ENCODE results near the gene YY1. TPM values are rescaled to one million over a fixed set of nuclear protein-coding genes. Genes with fewer than 3 reads are reported as not detected.

Gene YY1
- total RNA-seq, 1 donor from 2014 or later: 72.0 TPM

DNA sequence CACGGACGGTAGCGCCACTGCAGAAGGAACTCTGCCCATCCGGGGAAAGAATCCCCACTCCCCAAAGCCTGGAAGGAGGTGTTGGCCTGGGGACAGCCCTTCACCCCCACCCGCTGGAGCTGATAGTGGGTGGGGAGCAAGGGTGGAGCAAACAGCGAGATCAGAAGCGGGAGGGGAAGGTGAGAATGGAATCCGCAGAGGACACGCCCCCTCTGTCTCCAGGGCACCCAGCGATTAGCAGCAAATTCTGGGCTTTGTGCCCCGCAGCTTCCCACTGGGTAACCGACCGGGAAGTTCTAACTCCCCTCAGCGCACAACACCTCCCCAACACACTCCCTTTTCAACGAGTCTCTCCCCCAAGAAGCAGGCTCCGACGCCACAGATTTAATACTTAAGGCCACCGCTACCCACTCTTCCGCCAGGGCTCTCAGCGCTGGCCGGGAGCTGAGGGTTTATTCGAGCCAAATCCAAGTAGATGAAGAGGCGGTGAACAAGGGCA is 65.9 kb downstream of the YY1 start:
- H3K4me1 Mint-ChIP-seq: peaks cover 49% of the 10 kb centered on the region
- DNase-seq (ENCODE audit: low read depth, low spot score): no peak
- no peaks in the 10 kb centered on the region for H3K9me3 Mint-ChIP-seq
- H3K27ac Mint-ChIP-seq (ENCODE audit: unreplicated experiment): no peak overlapping the region
- H3K4me3 Mint-ChIP-seq: peak overlapping the region; percentile 98
- peaks cover 2% of the 10 kb centered on the region for H3K36me3 Mint-ChIP-seq (ENCODE audit: low read depth)
- no peaks in the 10 kb centered on the region for H3K27me3 Mint-ChIP-seq (ENCODE audit: low read depth)
- TF ChIP-seq, protein P1, sequence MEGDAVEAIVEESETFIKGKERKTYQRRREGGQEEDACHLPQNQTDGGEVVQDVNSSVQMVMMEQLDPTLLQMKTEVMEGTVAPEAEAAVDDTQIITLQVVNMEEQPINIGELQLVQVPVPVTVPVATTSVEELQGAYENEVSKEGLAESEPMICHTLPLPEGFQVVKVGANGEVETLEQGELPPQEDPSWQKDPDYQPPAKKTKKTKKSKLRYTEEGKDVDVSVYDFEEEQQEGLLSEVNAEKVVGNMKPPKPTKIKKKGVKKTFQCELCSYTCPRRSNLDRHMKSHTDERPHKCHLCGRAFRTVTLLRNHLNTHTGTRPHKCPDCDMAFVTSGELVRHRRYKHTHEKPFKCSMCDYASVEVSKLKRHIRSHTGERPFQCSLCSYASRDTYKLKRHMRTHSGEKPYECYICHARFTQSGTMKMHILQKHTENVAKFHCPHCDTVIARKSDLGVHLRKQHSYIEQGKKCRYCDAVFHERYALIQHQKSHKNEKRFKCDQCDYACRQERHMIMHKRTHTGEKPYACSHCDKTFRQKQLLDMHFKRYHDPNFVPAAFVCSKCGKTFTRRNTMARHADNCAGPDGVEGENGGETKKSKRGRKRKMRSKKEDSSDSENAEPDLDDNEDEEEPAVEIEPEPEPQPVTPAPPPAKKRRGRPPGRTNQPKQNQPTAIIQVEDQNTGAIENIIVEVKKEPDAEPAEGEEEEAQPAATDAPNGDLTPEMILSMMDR (conservative IDR thresholded peaks at IDR 0.05): no peak

DNA sequence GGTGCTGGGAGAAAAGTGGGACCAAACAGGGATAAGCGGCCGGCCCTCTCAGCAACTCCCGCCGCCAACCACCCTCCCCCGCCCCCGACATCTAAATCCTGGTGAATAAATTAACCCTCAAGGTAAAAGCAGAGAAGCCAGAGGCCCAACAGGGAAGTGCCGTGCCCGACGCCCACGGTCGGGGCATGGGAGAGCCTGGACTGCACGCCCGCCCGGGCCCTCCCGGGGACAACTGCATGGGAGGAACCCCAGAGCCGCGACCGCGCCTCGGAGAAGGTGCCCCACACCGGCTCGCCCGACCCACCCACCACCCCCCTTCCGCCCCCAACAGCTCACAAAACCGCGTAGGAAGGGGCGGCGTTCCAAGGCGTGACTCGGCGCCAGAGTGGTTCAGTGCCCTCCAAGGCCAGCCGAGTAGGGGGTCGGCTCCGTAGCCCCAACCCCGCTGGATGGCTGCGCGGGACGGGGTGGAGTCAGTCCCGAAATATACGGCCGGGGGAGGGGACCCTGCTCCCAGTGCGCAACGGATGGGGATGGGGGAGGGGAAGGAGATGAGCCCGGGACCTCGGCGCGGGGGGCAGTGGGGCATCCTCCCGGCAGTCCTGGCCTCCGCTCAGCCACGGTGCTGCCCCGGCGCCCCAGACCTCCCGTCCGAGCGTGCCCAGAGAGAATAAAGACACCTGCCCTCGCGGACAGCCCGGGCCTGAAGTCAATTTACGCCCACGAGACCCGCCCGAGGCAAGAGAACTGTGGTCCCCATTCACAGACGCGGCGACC is 66.6 kb downstream of the YY1 start:
- peak; percentile 27 for DNase-seq (ENCODE audit: low read depth, low spot score)
- H3K4me1 Mint-ChIP-seq: peaks cover 49% of the 10 kb centered on the region
- H3K27ac Mint-ChIP-seq (ENCODE audit: unreplicated experiment): no peak overlapping the region
- TF ChIP-seq, protein P1 (conservative IDR thresholded peaks at IDR 0.05): no peak
- H3K36me3 Mint-ChIP-seq (ENCODE audit: low read depth): peaks cover 2% of the 10 kb centered on the region
- H3K9me3 Mint-ChIP-seq: no peaks in the 10 kb centered on the region
- no peaks in the 10 kb centered on the region for H3K27me3 Mint-ChIP-seq (ENCODE audit: low read depth)
- peak overlapping the region; percentile 98 for H3K4me3 Mint-ChIP-seq

DNA sequence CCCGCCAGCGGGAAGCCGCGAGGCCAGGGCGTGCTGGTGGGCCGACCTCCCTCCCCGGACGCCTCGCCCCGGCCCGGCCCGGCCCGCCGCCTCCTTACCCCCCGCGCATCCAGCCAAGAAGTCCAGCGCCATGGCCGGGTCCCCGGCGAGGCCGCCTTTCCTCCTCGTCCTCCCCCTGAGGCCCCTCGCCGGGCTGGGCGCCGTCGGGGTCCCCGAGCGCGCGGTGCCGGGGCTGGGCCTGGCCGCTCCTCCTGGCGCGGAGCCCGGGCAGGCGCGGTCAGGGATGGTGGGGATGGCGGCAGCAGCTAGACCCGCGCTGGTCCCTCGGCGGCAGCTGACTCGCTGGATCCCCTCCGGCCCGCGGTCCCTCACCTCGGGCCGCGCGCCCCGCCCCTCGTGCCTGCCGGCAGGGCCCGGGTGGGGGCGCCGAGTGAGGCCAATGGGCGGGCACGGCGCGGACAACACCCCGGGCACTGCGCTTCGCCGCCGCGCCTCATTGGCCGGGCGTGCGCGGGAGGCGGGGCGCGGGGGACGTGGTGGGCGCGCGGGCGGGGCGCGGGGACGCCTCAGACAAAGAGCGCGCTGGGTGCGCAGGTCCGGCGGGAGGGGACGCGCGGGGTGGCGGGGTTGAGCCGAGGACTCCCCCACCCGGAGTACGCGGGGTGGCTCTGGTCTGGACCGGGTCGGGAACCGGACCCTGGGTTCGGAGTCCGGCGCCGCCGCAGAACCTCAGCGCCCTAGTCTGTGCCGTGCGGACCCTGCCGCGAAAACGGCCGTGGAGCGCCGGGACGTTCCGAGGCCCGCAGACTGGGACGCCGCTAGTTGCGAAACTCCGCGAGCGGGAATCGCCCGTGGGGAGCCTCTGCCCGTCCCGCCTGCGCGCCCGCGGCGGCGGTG is 67.4 kb downstream of the YY1 start, which contains the start of gene SLC25A29:
Gene SLC25A29, minus strand, starts transcription at position 344 of the 897 bp plus-strand sequence. Its CDS starts 212 bp downstream, at position 132.
- TF ChIP-seq, protein P1 (conservative IDR thresholded peaks at IDR 0.05): no peak
- H3K4me3 Mint-ChIP-seq: peak within 1 kb of the TSS; percentile 98

DNA sequence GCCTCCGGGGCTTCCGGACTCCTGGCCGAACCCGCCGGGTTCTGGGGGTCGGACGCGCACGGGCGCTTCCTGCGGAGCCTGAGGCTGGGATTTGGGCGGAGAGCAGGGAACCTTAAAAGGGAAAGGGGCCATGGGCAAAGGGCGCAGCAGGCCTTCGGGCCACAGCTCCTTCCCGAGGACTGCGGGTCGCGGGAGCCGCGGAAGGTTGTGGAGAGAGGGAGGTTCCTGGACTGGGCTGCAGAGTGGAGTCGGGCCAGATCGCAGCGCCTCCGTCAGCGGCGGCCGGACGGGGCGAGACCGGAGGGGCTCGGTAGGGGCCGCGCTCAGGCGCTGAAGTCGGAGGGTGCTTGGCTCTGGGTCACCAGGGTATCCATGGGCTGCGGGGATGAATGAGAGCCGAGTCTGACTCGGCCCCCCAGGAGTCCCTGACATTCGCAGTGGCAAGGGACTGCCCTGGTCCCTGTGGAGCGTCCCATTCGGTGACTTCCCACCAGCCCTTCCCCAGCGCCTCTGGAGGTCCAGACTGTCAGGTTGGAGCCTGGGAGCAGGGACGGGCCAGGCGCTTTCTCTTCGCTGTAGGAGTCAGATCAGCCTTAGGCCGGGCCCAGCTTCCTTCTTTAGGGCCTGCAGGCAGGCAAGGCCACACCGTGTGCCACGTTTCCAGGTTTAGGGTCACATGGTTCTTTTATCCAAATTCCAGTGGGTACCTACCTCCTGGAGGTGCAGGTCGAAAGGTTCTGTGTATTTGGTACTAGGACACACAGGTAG is 68.2 kb downstream of the YY1 start:
- Mint-ChIP-seq H3K27me3 (ENCODE audit: low read depth) (peaks cover 2% of the 10 kb centered on the region), H3K36me3 (ENCODE audit: low read depth) (peaks cover 2% of the 10 kb centered on the region), H3K27ac (ENCODE audit: unreplicated experiment) (peak overlapping the region; percentile 96), H3K4me1 (peaks cover 57% of the 10 kb centered on the region), H3K9me3 (no peaks in the 10 kb centered on the region), H3K4me3 (peak overlapping the region; percentile 97)
- TF ChIP-seq, protein P1 (conservative IDR thresholded peaks at IDR 0.05): no peak
- peak; percentile 33 for DNase-seq (ENCODE audit: low read depth, low spot score)

More for the DNA sequence above, 67.4 kb downstream of the YY1 start, which contains the start of gene SLC25A29:
- DNase-seq (ENCODE audit: low read depth, low spot score): peak; percentile 84
- peak within 1 kb of the TSS; percentile 96 for H3K27ac Mint-ChIP-seq (ENCODE audit: unreplicated experiment)
- peaks cover 49% of the 10 kb centered on the region for H3K4me1 Mint-ChIP-seq
- H3K36me3 Mint-ChIP-seq (ENCODE audit: low read depth): peaks cover 2% of the 10 kb centered on the region
- no peaks in the 10 kb centered on the region for H3K9me3 Mint-ChIP-seq
- H3K27me3 Mint-ChIP-seq (ENCODE audit: low read depth): no peaks in the 10 kb centered on the region
